ENCODE data around the gene NEDD4L. TPM values are rescaled to one million over a fixed set of nuclear protein-coding genes. Genes with fewer than 3 reads are reported as not detected.

Gene NEDD4L
- polyA plus RNA-seq, 1 experiment, result 14.1 TPM

DNA sequence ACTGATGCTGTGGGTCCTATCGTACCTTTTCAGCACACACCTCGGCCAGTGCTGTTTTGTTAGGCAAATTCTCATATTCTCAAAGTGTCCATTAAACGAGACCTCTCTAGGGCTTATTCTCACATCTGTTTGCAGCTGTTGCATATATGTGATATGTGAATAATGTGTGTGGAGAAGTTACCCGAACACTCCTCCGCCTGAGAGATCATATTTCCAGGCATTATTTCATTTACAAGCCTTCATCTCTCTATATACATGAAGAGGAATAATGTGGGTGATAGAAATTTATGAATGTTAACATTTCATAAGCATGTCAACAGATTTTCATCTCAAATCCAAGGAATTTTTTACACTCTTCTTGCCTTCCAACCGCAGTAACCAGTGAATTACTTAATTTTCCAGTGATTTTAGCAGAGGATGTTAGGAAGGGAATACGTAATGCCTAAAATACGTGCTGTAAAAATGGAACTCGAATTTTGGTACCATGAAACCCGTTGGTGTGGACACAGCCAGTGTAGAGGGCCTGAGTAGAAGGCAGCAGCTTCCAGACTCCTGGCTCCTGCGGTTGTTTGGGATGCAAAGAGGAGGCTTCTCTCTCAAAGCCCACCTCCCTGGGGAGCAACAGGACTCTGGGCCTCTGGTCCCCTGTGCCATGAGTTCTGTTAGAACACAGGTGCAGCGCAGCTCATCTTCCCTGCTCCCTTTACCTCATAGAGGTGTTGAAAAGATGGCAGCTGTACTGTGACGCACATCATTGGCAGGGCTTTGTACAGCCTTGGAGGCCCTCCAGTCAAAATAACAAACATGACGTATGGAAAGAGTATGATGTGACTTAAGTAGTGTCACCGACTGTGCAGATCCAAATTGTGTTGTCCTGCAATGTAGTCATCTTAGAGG lies 280.1 kb downstream of the NEDD4L start:
- no peaks in the 10 kb centered on the region for H3K36me3 ChIP-seq (ENCODE audit: control insufficient read depth, insufficient read depth, low read length)
- POLR2A ChIA-PET, result no interaction called here
- H3K4me3 ChIP-seq (ENCODE audit: low read depth, low read length), result no peak overlapping the region
- CTCF ChIA-PET, result interaction anchor here (0.6 kb wide), 1 partner anchor 155 kb away, joined by 3 read pairs; no protein-coding TSS in a partner anchor
- TF ChIP-seq, protein P1, sequence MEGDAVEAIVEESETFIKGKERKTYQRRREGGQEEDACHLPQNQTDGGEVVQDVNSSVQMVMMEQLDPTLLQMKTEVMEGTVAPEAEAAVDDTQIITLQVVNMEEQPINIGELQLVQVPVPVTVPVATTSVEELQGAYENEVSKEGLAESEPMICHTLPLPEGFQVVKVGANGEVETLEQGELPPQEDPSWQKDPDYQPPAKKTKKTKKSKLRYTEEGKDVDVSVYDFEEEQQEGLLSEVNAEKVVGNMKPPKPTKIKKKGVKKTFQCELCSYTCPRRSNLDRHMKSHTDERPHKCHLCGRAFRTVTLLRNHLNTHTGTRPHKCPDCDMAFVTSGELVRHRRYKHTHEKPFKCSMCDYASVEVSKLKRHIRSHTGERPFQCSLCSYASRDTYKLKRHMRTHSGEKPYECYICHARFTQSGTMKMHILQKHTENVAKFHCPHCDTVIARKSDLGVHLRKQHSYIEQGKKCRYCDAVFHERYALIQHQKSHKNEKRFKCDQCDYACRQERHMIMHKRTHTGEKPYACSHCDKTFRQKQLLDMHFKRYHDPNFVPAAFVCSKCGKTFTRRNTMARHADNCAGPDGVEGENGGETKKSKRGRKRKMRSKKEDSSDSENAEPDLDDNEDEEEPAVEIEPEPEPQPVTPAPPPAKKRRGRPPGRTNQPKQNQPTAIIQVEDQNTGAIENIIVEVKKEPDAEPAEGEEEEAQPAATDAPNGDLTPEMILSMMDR (IDR thresholded peaks at IDR 0.05; ENCODE audit: insufficient read depth, low read depth, low read length), result no peak
- no peak for DNase-seq (ENCODE audit: low read depth)
- no peaks in the 10 kb centered on the region for H3K27me3 ChIP-seq (ENCODE audit: control insufficient read depth, insufficient read depth, low read length)

DNA sequence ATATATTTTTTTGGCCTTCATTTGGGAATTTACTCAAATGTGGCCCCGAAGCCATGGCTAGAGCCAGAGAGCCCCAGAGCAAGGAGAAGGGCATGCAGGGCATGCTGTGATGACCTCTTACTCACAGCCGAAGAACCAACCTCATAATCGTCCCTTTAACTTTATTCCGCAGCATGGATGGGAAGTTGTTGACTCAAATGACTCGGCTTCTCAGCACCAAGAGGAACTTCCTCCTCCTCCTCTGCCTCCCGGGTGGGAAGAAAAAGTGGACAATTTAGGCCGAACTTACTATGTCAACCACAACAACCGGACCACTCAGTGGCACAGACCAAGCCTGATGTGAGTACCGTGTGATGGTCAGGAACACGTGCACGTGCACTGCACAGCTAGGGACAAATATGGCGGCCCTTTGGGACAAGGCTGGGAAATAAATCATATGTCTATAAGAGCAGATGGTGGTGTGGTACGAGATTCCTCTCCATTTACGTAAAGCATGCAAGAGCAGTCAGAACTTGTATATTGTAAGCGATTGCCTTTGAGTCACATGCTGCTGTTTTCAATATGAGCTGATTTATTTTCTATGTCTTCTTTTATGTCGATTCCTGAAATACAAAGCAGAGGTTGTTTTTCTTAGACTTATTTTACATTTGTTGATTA lies 280.9 kb downstream of the NEDD4L start:
- no peak for DNase-seq (ENCODE audit: low read depth)
- POLR2A ChIA-PET, result no interaction called here
- TF ChIP-seq, protein P1 (IDR thresholded peaks at IDR 0.05; ENCODE audit: insufficient read depth, low read depth, low read length), result no peak
- no peak overlapping the region for H3K4me3 ChIP-seq (ENCODE audit: low read depth, low read length)
- H3K36me3 ChIP-seq (ENCODE audit: control insufficient read depth, insufficient read depth, low read length), result no peaks in the 10 kb centered on the region
- H3K27me3 ChIP-seq (ENCODE audit: control insufficient read depth, insufficient read depth, low read length), result no peaks in the 10 kb centered on the region
- CTCF ChIA-PET, result no interaction called here

DNA sequence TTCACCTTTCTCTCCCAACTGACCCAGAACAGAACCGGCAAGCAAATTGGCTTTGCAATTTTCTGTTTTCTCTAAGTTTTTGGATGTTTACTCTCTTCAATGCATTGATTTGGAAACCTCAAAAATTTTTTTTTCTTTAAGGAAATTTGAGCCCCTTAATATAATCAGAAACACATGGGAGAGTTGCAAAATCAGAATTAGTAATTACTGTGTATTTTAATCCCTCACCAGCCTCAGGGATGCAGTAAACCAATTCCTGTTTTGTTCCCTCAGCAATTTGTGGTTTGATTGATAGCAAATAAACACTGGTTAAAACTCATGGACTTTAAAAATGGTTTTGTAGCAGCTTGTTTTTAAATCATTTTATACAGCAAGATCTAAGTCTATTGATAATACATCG lies 281.5 kb downstream of the NEDD4L start:
- TF ChIP-seq, protein P1 (IDR thresholded peaks at IDR 0.05; ENCODE audit: insufficient read depth, low read depth, low read length), result no peak
- ChIA-PET POLR2A (no interaction called here), CTCF (interaction anchor here (1.6 to 1.9 kb wide), 2 partner anchors 14 to 438 kb away, joined by 5 read pairs; no protein-coding TSS in a partner anchor)

DNA sequence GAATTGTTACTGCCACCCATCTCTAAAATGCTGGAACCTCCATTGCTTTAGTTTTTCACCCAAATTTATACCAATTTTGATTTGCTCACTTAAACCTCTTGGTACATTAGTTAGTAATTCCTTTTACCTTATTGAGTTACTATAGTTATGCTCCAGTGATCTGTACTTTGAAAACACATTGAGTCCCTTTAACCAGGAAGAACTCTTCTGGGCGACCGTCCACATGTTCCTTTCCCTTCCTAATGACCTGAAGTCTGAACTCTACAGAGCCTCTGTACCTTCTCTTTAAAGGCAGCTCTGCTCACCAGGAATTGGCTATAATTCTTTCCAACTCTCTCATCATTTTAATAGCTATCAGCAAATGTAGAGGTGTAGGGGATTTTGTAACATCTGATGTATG lies 290.0 kb downstream of the NEDD4L start:
- Histone ChIP-seq H3K36me3 (ENCODE audit: control insufficient read depth, insufficient read depth, low read length) (no peaks in the 10 kb centered on the region), H3K27me3 (ENCODE audit: control insufficient read depth, insufficient read depth, low read length) (no peaks in the 10 kb centered on the region), H3K4me3 (ENCODE audit: low read depth, low read length) (no peak overlapping the region)
- CTCF ChIA-PET, result no interaction called here
- no peak for DNase-seq (ENCODE audit: low read depth)
- POLR2A ChIA-PET, result no interaction called here
- TF ChIP-seq, protein P1 (IDR thresholded peaks at IDR 0.05; ENCODE audit: insufficient read depth, low read depth, low read length), result no peak

More for the DNA sequence above, 281.5 kb downstream of the NEDD4L start:
- Histone ChIP-seq H3K36me3 (ENCODE audit: control insufficient read depth, insufficient read depth, low read length) (no peaks in the 10 kb centered on the region), H3K4me3 (ENCODE audit: low read depth, low read length) (no peak overlapping the region), H3K27me3 (ENCODE audit: control insufficient read depth, insufficient read depth, low read length) (no peaks in the 10 kb centered on the region)
- no peak for DNase-seq (ENCODE audit: low read depth)

DNA sequence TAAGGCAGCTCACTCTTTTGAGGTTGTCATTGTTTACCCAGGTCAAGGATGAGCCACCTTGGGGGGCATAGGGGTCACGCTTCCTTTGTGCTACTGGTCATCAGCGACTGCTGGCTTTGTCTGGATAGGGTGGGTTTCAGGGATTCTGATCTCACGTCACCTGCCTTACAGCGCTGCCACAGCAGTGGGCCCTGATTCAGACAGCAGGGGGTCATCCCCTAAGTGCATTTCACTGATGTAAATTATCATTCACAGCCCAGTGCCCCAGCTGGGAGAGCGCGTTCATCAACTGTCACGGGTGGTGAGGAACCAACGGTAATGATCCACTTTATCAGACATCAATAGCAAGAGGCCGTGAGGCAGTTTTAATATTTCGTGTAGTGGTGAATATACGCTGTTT lies 291.2 kb downstream of the NEDD4L start:
- Histone ChIP-seq H3K27me3 (ENCODE audit: control insufficient read depth, insufficient read depth, low read length) (no peaks in the 10 kb centered on the region), H3K4me3 (ENCODE audit: low read depth, low read length) (no peak overlapping the region), H3K36me3 (ENCODE audit: control insufficient read depth, insufficient read depth, low read length) (no peaks in the 10 kb centered on the region)
- ChIA-PET CTCF (interaction anchor here (0.7 kb wide), 1 partner anchor 160 kb away, joined by 3 read pairs; no protein-coding TSS in a partner anchor), POLR2A (no interaction called here)
- TF ChIP-seq, protein P1 (IDR thresholded peaks at IDR 0.05; ENCODE audit: insufficient read depth, low read depth, low read length), result no peak
- no peak for DNase-seq (ENCODE audit: low read depth)

Measured in BJ (cell line).